ENCODE results near the gene HBG2. TPM values are rescaled to one million over a fixed set of nuclear protein-coding genes. Genes with fewer than 3 reads are reported as not detected.

The HBG2 gene
- total and polyA plus RNA-seq, 2 of the 13 experiments (the other 11 are each of a cell fraction or from before 2014, with no cell fraction given), result not detected

DNA sequence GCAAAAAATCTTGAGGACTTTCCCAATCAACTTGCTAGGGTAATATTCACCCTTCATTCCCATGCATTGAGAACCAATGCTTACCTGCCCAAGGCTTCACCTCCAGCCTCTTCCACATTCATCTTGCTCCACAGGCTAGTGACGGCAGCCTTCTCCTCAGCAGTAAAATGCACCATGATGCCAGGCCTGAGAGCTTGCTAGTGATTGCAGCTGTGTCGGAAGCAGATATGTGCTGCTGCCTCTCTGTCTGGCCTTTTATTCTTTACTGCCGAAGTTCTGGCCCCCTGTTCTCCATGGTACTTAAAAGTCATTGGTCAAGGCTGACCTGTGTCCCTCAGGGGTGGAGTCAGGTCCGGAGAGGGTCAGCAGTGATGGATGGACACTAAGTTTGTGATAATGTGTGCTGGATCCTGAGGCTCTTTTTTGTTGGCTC lies 15.2 kb upstream of the HBG2 start, which contains the start of gene HBE1:
Gene HBE1, minus strand, starts transcription at position 231 of the 433 bp plus-strand sequence. Its CDS starts 55 bp downstream, at position 176.
- in situ Hi-C loops (cut with HindIII; ENCODE audit: extremely low pct_ligation_motif_present, low pct_unique_long_range_greater_than_20kb), result no loop called here
- Histone ChIP-seq H3K79me2 (ENCODE audit: insufficient read depth, low read length) (no peaks in the 10 kb centered on the region), H3K4me3 (replicated peaks in 1 of 3; ENCODE audit: insufficient read depth in 1 of 3, low read depth in 2 of 3, low read length in 3 of 3) (no peak within 1 kb of the TSS), H2AFZ (ENCODE audit: low read length) (no peak within 1 kb of the TSS), H3K4me1 (ENCODE audit: insufficient read depth, low read length) (no peaks in the 10 kb centered on the region), H3K9ac (ENCODE audit: insufficient read depth, low read depth, low read length) (no peak within 1 kb of the TSS), H3K36me3 (replicated peaks in 1 of 2; ENCODE audit: control insufficient read depth in 1 of 2, insufficient read depth in 2 of 2, low read length in 2 of 2) (no peaks in the 10 kb centered on the region), H3K27ac (ENCODE audit: extremely low read length, insufficient read depth, low read length) (no peak within 1 kb of the TSS), H3K27me3 (ENCODE audit: control insufficient read depth in 1 of 2, insufficient read depth in 2 of 2, low read length in 2 of 2) (no peaks in the 10 kb centered on the region), H4K20me1 (ENCODE audit: insufficient read depth, low read length) (no peaks in the 10 kb centered on the region), H3K9me3 (ENCODE audit: low read length) (no peaks in the 10 kb centered on the region), H3K4me2 (ENCODE audit: low read depth, low read length) (no peak within 1 kb of the TSS)
- TF ChIP-seq ZNF713 (CRISPR knock-in tag; IDR thresholded peaks at IDR 0.05) (no peak), SOX5 (CRISPR knock-in tag; IDR thresholded peaks at IDR 0.05; ENCODE audit: borderline replicate concordance) (no peak), RBFOX2 (IDR thresholded peaks at IDR 0.05; ENCODE audit: low read depth, low read length) (no peak), ZNF660 (CRISPR knock-in tag; IDR thresholded peaks at IDR 0.05; ENCODE audit: borderline replicate concordance, low read depth) (no peak), SP5 (CRISPR knock-in tag; IDR thresholded peaks at IDR 0.05; ENCODE audit: borderline replicate concordance, low read depth) (no peak), HNRNPK (IDR thresholded peaks at IDR 0.05; ENCODE audit: low read depth, low read length, poor library complexity, severe bottlenecking) (no peak), DNMT3B (CRISPR knock-in tag; conservative IDR thresholded peaks at IDR 0.05) (no peak), ZNF562 (CRISPR knock-in tag; IDR thresholded peaks at IDR 0.05; ENCODE audit: borderline replicate concordance) (no peak), SIN3B (IDR thresholded peaks at IDR 0.05; ENCODE audit: low read length) (no peak)
- TF ChIP-seq, protein P1, sequence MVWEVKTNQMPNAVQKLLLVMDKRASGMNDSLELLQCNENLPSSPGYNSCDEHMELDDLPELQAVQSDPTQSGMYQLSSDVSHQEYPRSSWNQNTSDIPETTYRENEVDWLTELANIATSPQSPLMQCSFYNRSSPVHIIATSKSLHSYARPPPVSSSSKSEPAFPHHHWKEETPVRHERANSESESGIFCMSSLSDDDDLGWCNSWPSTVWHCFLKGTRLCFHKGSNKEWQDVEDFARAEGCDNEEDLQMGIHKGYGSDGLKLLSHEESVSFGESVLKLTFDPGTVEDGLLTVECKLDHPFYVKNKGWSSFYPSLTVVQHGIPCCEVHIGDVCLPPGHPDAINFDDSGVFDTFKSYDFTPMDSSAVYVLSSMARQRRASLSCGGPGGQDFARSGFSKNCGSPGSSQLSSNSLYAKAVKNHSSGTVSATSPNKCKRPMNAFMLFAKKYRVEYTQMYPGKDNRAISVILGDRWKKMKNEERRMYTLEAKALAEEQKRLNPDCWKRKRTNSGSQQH (CRISPR knock-in tag; IDR thresholded peaks at IDR 0.05; ENCODE audit: low read depth), result no peak
- TF ChIP-seq, protein P2, sequence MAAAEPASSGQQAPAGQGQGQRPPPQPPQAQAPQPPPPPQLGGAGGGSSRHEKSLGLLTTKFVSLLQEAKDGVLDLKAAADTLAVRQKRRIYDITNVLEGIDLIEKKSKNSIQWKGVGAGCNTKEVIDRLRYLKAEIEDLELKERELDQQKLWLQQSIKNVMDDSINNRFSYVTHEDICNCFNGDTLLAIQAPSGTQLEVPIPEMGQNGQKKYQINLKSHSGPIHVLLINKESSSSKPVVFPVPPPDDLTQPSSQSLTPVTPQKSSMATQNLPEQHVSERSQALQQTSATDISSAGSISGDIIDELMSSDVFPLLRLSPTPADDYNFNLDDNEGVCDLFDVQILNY (CRISPR knock-in tag; conservative IDR thresholded peaks at IDR 0.05), result no peak
- WGBS (ENCODE audit: low lambda C conversion rate), result 16% methylated on average over 4 of the region's 4 CpGs
- ChIA-PET CTCF (ENCODE audit: low intra/inter-chr PET ratio, low total read pairs) (no interaction called here), POLR2A (no interaction called here)
- DNase-seq (ENCODE audit: low spot score), result no peak
- ATAC-seq, result no peak
- intact Hi-C loops (cut with micrococcal nuclease; ENCODE audit: unreplicated experiment), result no loop called here
- FAIRE-seq, result no peak
- no TSS peak for BruUV-seq (replicated peaks)
